ENCODE measurements around the gene OTOG.

GRCh38 chr11:17573526-17573925, 26.5 kb downstream of the OTOG start:
- TF ChIP-seq, protein P1, sequence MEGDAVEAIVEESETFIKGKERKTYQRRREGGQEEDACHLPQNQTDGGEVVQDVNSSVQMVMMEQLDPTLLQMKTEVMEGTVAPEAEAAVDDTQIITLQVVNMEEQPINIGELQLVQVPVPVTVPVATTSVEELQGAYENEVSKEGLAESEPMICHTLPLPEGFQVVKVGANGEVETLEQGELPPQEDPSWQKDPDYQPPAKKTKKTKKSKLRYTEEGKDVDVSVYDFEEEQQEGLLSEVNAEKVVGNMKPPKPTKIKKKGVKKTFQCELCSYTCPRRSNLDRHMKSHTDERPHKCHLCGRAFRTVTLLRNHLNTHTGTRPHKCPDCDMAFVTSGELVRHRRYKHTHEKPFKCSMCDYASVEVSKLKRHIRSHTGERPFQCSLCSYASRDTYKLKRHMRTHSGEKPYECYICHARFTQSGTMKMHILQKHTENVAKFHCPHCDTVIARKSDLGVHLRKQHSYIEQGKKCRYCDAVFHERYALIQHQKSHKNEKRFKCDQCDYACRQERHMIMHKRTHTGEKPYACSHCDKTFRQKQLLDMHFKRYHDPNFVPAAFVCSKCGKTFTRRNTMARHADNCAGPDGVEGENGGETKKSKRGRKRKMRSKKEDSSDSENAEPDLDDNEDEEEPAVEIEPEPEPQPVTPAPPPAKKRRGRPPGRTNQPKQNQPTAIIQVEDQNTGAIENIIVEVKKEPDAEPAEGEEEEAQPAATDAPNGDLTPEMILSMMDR (IDR thresholded peaks at IDR 0.05), result no peak
- TF ChIP-seq EZH2phosphoT487 (IDR thresholded peaks at IDR 0.05), result no peak
- no peak for TF ChIP-seq EZH2 (IDR thresholded peaks at IDR 0.05)

Measured in neural progenitor cell (in vitro differentiated cells).